ENCODE data around the gene SLC16A3. TPM values are rescaled to one million over a fixed set of nuclear protein-coding genes. Genes with fewer than 3 reads are reported as not detected.
"Not testable (repeated sequence)": the region's sequence is repeated elsewhere in the genome, so short reads cannot be mapped to it uniquely, and the experiment has no call there.

The SLC16A3 gene
- polyA plus RNA-seq, 1 of the 3 experiments (the other 2 are of a cell fraction), result 70.7 TPM

DNA sequence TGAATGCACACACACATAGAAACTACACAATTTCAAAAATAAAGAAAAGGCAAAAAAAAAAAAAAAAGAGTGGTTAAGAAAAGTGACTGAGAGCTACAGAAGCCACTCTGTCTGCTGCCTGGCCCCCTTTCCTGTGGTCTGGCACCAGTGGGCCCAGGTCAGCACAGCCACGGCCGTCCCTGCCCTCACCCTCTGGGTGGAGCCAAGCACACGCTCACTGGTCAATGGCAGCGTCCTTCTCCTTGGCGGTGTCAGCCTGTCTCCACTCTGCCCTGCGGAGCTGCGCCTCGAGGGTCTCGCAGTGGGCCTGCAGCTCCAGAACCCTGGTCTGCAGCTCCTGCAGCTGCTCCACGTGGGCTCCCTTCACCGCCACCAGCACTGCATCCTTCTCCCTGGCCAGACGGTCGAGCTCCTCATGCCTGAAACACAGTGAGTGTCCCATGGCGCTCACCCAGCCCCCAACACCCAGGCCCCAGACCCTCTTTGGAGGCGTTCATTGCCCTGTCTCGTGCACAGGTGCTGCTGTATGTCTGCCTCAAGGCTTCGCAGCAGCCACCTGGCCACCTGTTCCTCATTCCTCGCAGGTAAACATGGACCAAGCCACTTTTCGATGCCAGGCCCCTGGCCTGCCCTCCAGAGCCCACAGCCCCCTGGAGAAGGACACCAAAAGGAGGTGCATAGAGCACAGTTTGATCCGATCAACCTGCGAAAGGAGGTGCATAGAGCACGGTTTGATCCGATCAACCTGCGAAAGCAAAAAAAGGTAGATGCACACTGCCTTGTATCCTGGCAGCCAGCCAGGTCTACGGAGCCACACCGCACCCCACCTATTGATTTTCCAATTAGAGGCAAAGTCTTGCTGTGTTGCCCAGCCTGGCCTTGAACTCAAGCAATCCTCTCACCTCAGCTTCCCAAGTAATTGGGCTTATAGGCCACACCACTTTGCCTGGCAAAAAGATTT lies 40.6 kb upstream of the SLC16A3 start:
- H3K79me2 ChIP-seq (ENCODE audit: insufficient read depth), result no peaks in the 10 kb centered on the region
- H3K4me2 ChIP-seq, result no peak overlapping the region
- no peaks in the 10 kb centered on the region for H3K9me2 ChIP-seq
- H3F3A ChIP-seq (replicated peaks; ENCODE audit: insufficient read depth), result no peaks in the 10 kb centered on the region
- TF ChIP-seq USF2 (IDR thresholded peaks at IDR 0.05; ENCODE audit: borderline replicate concordance, low read depth, low read length) (no peak), MXI1 (IDR thresholded peaks at IDR 0.05; ENCODE audit: low read depth, low read length) (no peak), NFIC (IDR thresholded peaks at IDR 0.05; ENCODE audit: borderline replicate concordance) (no peak), GABPA (IDR thresholded peaks at IDR 0.05; ENCODE audit: low read depth) (no peak), CHD2 (IDR thresholded peaks at IDR 0.05; ENCODE audit: low read length, partially characterized antibody) (no peak), FOSL2 (IDR thresholded peaks at IDR 0.05; ENCODE audit: borderline replicate concordance, low read depth) (no peak), RFX5 (IDR thresholded peaks at IDR 0.05; ENCODE audit: low read length) (no peak), ELF1 (IDR thresholded peaks at IDR 0.05) (no peak), FOXJ3 (CRISPR knock-in tag; IDR thresholded peaks at IDR 0.05) (no peak), JUND (IDR thresholded peaks at IDR 0.05) (no peak)
- TF ChIP-seq, protein P1, sequence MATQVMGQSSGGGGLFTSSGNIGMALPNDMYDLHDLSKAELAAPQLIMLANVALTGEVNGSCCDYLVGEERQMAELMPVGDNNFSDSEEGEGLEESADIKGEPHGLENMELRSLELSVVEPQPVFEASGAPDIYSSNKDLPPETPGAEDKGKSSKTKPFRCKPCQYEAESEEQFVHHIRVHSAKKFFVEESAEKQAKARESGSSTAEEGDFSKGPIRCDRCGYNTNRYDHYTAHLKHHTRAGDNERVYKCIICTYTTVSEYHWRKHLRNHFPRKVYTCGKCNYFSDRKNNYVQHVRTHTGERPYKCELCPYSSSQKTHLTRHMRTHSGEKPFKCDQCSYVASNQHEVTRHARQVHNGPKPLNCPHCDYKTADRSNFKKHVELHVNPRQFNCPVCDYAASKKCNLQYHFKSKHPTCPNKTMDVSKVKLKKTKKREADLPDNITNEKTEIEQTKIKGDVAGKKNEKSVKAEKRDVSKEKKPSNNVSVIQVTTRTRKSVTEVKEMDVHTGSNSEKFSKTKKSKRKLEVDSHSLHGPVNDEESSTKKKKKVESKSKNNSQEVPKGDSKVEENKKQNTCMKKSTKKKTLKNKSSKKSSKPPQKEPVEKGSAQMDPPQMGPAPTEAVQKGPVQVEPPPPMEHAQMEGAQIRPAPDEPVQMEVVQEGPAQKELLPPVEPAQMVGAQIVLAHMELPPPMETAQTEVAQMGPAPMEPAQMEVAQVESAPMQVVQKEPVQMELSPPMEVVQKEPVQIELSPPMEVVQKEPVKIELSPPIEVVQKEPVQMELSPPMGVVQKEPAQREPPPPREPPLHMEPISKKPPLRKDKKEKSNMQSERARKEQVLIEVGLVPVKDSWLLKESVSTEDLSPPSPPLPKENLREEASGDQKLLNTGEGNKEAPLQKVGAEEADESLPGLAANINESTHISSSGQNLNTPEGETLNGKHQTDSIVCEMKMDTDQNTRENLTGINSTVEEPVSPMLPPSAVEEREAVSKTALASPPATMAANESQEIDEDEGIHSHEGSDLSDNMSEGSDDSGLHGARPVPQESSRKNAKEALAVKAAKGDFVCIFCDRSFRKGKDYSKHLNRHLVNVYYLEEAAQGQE (IDR thresholded peaks at IDR 0.05; ENCODE audit: low read depth, low read length), result no peak
- H3K36me3 ChIP-seq (replicated peaks in 1 of 2; ENCODE audit: control insufficient read depth in 1 of 2, insufficient read depth in 2 of 2, low read length in 1 of 2), result peaks cover 15 to 35% of the 10 kb centered on the region in 2 experiments
- no peaks in the 10 kb centered on the region for H3K9me3 ChIP-seq
- H3K4me1 ChIP-seq (ENCODE audit: control insufficient read depth in 1 of 2, insufficient read depth in 2 of 2, low read depth in 1 of 2, low read length in 1 of 2), result no peaks in the 10 kb centered on the region
- no peak overlapping the region for H3K27ac ChIP-seq (ENCODE audit: low read depth in 2 of 2, low read length in 1 of 2)
- no peaks in the 10 kb centered on the region for H4K20me1 ChIP-seq (ENCODE audit: insufficient read depth)
- 92% methylated on average over 26 of the region's 26 CpGs for WGBS (ENCODE audit: low lambda C conversion rate)
- no peak overlapping the region for H2AFZ ChIP-seq (ENCODE audit: low read depth)
- H3K4me3 ChIP-seq (ENCODE audit: low read depth in 2 of 2, low read length in 1 of 2), result no peak overlapping the region
- no peak for DNase-seq
- CTCF ChIA-PET, result interaction anchor here (0.6 to 2.8 kb wide), 3 partner anchors 17 to 498 kb away, joined by 3 to 16 read pairs (median 3); no protein-coding TSS in a partner anchor
- no peak overlapping the region for H3K9ac ChIP-seq
- POLR2A ChIA-PET, result interaction anchor here (0.6 kb wide), 1 partner anchor 17 kb away, joined by 4 read pairs; no protein-coding TSS in a partner anchor
- no peaks in the 10 kb centered on the region for H3K27me3 ChIP-seq (ENCODE audit: insufficient read depth)

DNA sequence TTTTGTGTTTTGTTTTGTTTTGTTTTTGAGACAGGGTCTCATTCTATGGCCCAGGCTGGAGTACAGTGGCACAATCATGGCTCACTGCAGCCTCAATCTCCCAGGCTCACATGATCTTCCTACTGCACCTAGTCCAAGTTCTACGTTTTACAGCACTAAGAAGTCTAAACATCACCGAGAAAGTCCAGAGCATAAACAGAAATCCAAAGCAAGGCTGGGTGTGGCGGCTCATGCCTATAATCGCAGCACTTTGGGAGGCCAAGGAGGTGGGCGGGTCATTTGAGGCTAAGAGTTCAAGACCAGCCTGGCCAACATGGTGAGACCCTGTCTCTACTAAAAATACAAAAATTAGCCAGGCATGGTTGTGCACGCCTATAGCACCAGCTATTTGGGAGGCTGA lies 35.8 kb upstream of the SLC16A3 start:
- DNase-seq; POLR2A ChIA-PET; H3K27ac ChIP-seq (ENCODE audit: low read depth in 2 of 2, low read length in 1 of 2); H3K4me2 ChIP-seq; H3K9ac ChIP-seq; H2AFZ ChIP-seq (ENCODE audit: low read depth); H3K9me2 ChIP-seq; H3K9me3 ChIP-seq; H3F3A ChIP-seq (replicated peaks; ENCODE audit: insufficient read depth); H3K79me2 ChIP-seq (ENCODE audit: insufficient read depth); H4K20me1 ChIP-seq (ENCODE audit: insufficient read depth); H3K27me3 ChIP-seq (ENCODE audit: insufficient read depth); H3K4me3 ChIP-seq (ENCODE audit: low read depth in 2 of 2, low read length in 1 of 2); H3K4me1 ChIP-seq (ENCODE audit: control insufficient read depth in 1 of 2, insufficient read depth in 2 of 2, low read depth in 1 of 2, low read length in 1 of 2): not testable (repeated sequence)
- WGBS (ENCODE audit: low lambda C conversion rate), result 81% methylated on average over 6 of the region's 6 CpGs
- peaks cover 46 to 47% of the 10 kb centered on the region in 2 experiments for H3K36me3 ChIP-seq (replicated peaks in 1 of 2; ENCODE audit: control insufficient read depth in 1 of 2, insufficient read depth in 2 of 2, low read length in 1 of 2)
- CTCF ChIA-PET, result interaction anchor here (6.8 kb wide), 1 partner anchor 13 kb away, joined by 37 read pairs; no protein-coding TSS in a partner anchor

Data from SK-N-SH (cell line).